H1 (cell line): Measurements from ENCODE around the gene SEPTIN2. TPM values are rescaled to one million over a fixed set of nuclear protein-coding genes. Genes with fewer than 3 reads are reported as not detected.

Experiments used
- CHD2 ChIP-seq: IDR thresholded peaks from 2 replicates; pipeline ENCODE4 v1.6.1; 2012; ENCODE audit warnings: low read length, improper control_type of control experiment
- CHD7 ChIP-seq: fragments of 300-600 bp; sonication (generic); IDR thresholded peaks from 2 replicates; pipeline ENCODE4 v1.7.1; 2012; ENCODE audit warnings: low read length, moderate library complexity, mild to moderate bottlenecking, inconsistent platforms; ENCODE audit not compliant: insufficient replicate concordance
- polyA plus RNA-seq, 7 experiments: library from polyadenylated mRNA; depleted of rRNA in 3 of 7; stranded (reverse) in 5 of 7; unstranded in 2 of 7; fragments of >200 nt in 5 of 7; fragments of 200-250 nt in 2 of 7; gene quantifications; 1 replicate in 5 of 7; 2 replicates in 1 of 7; 4 replicates in 1 of 7; pipeline versions ENCODE4 v1.2.1 to v1.2.3, GENCODE V29; 2011 to 2013; ENCODE audit warnings: missing spikeins in 2 of 7, mixed read lengths in 2 of 7
- total RNA-seq: library from RNA; stranded (reverse); fragmentation: NEBNext Ultra II Directional; extraction: Animal tissue kit (Norgen Biotek cat#: 25700); gene quantifications from 2 replicates; pipeline ENCODE4 v1.2.1, GENCODE V29; 2021

The SEPTIN2 gene
- total and polyA plus RNA-seq, 2 of the 8 experiments (the other 6 are each of a cell fraction or from before 2014, with no cell fraction given), result 392 to 650 TPM

- TF ChIP-seq CHD7 (no peak), CHD2 (no peak)
Measured at GRCh38 chr2:241399941-241400922, 84.5 kb downstream of the SEPTIN2 start (continued).
